Stimulated activated CD4-positive, alpha-beta T cell treated with anti-CD3 and anti-CD28 coated beads, Interleukin-15, amount 100 ng/mL, for 48 hours (primary cell): ENCODE results near the gene BMP5.
"Not testable (repeated sequence)": the region's sequence is repeated elsewhere in the genome, so short reads cannot be mapped to it uniquely, and the experiment has no call there.

Experiments used
- DNase-seq, 2 donors: peaks; one replicate each; pipeline ENCODE4 v3.0.0-alpha.2; 2020; ENCODE audit warnings: low read depth in 2 of 2

BMP5 gene

GRCh38 chr6:55875400-55875799 is at the start of gene BMP5:
BMP5 (minus strand) TSS chr6:55875590; CDS start chr6:55874865, 725 bp downstream.
- DNase-seq: no peak

DNA sequence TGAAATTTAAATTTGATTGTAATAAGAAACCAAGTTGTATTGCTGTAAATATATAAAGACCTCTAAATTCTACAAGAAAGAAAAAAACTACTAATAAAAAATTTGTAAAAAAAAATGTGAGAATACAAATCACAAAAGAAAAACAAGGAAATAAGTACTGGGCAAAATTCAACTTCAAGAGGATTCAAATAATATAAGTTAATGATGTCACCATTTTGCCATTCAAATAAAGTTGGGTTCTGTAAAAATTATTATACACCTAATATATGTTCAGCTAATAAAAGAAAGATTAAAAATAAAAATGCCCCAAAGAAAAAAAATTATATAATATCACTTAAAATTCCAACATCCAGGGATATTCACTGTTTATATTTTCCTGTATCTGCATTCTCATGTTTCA is 47.0 kb upstream of the BMP5 start:
- no peak for DNase-seq

DNA sequence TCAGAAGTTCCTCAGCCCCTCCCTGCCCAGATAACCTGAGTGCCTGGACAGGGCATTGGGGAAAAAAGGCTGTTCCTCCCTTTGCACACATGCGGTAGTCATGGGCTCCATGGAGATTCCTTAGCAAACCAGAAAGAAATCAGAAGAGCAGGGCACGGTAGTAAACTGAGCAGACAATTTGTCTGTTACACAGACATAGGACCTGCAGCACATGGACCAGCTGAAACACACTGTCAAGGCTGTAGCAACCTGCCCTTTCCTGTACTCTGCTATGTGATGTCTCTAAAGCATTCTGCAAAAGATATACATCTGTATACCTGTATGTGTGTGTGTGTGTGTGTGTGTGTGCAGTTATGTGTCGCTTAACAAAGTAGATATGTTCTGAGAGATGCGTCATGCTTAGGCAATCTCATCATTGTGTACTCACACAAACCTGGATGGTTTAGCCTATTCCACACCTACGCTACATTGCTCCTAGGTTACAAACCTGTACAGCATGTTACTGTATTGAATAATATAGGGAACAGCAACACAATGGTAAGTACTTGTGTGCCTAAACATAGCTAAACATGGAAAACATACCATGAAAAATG is 44.4 kb upstream of the BMP5 start:
- no peak for DNase-seq

DNA sequence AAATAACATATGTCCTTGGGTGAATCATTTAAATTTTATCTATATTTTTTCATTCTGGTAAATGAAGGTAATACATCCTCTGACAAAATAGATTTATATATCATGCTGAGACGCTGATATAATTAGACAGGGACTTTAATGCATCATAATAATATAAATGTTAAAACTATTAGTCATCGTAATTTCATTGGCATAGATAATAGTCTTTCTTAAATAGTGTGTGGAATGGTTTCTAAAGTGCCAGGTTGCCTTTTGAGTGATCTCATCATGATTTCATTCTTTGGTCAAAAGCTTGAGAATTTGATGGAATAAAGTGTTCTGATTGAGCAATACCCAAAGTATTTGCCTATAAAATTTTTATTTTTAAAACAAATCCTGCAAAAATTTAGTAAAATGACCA is 43.2 kb upstream of the BMP5 start:
- no peak for DNase-seq

DNA sequence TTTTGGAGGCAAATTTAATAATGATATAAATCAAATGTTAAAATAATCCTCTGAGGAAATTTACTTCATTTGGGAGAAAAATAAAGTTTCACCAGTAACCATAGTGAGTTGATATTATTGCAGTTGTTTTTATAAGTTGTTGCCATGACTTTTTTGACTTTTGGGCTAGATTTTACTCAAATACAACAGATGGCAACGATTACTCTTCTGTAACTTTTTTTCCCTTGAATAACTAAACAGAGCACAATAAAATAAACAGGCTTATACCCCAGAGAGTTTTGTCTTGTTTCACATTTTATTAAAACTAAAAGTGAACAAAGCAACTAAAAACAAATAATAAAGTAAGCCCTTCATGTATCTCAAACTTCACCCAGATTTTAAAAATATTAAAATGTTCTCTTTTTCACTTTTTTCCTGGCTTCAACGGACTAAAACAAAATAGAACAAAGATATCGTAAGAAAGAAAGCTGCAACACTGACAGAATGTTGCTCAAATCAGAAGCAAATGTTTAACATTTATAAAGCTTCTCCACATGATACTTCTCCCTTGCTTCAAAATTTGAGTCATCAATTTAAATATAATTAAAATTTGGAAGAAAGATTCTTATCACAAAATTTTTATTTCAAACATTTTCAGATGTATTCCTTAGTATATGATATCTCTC is 42.5 kb upstream of the BMP5 start:
- DNase-seq: no peak

- no peak for DNase-seq
These were observed 40.8 kb upstream of the BMP5 start for GRCh38 chr6:55916188-55916587.

DNA sequence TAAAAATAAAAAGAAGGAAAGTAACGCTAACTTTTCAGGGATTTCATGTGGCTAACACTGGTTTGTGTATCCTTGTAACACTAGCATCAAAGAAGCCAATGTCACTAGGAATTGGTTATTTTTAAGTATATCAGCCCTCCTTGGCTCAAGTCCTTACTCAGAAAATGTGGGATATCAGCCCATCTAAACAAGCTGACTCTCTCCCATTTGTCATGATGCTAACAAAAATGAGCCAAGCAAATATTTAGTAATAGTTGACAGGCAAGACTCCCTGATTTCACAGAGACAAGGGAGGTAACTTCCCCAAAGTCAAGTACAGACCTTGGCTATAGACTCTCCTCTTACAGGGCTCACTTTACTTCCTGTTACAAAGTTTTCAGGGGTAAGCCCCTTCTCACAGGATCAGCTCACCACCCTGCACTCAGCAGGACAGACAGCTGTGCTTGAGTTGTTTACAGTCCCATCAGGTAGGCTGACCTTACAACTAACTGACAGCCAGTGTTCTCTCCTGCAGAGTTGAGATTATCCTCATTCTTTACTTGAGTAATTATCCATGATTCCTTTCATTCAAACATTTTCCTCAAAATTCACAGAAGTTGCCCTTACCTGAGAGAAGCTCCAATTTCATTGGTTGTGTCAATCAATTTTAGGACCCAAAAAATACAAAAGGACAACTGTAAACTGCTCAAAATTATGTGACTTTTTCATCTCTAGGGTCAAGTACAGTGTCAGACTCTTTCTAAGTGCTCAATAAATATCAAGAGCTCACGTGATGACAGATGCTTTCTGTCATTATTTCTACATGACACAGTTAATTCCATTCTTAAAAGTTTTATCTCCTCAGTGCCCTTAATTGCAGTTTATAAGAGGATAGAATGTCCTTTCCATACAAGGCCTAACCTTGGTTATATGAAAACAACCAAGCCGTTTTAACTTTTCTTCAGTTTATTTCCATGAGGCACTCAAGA is 38.1 kb upstream of the BMP5 start:
- no peak for DNase-seq

- DNase-seq: not testable (repeated sequence)
These were observed 35.1 kb upstream of the BMP5 start for GRCh38 chr6:55910466-55910865.

- DNase-seq: not testable (repeated sequence)
These were observed 34.5 kb upstream of the BMP5 start for GRCh38 chr6:55909911-55910310.

DNA sequence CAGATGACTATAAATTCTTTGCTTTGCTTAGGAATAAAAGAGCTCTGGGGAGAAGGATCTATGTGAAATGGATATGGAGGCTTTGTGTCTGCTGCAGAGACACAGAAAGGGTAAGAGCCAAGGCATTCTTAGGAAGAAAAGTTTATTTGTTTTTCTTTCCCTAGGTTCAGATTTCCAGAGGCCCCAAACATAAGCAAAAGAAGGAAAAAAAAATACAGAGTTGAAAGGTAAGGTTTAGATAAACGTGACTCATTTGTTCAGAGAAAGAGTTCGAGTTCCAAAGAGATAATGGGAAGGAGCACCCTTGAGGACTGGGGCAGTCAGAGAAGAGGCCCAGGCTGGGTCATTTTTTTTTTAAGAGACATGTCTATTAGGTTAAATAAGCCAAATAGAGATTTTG is 27.4 kb upstream of the BMP5 start:
- DNase-seq: no peak

DNA sequence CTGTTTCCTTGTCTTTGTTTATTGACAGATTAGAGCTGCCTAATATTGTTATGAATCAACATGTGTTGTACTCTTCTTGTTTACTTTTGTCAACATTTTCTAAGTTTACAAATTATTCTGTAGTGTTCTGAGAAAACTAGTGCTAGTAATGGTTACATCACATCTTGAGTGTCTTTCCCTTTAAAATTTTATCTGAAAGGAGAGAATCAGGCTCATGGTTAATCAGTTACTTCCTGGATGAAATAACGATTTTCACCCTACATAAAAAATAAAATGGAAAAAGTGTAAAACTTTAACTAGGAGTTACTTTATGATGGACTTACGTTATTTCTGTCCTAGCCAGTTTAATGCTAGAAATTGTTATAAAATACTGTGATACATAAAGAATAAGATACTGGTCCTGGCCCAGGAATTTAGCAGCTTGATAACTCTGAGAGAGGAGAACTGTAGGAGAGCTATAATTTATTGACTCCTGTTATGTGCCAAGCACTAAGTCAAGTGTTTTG is 26.4 kb upstream of the BMP5 start:
- no peak for DNase-seq

- no peak for DNase-seq
These were observed 23.0 kb upstream of the BMP5 start for GRCh38 chr6:55898342-55898741.

DNA sequence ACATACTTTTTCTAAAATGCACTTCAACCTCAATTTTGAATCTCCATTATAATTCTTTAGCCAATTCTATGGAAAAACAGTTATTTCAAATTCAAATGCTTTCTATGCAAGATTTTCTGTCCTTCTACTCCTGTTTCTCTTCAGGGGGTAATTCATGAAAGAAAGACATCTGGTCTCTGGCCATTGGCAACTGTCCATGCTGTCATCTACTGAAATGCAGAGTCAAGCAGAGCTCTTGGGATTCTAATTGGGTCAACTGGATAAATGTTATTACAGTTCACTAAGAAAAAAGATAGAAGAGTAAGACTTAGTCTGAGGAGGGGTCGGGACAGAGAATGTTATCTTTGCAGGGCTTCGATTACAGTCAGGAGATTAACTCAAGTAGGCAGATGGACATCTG is 22.0 kb upstream of the BMP5 start:
- no peak for DNase-seq

- DNase-seq: no peak
These were observed 20.8 kb upstream of the BMP5 start for GRCh38 chr6:55895972-55896730.

DNA sequence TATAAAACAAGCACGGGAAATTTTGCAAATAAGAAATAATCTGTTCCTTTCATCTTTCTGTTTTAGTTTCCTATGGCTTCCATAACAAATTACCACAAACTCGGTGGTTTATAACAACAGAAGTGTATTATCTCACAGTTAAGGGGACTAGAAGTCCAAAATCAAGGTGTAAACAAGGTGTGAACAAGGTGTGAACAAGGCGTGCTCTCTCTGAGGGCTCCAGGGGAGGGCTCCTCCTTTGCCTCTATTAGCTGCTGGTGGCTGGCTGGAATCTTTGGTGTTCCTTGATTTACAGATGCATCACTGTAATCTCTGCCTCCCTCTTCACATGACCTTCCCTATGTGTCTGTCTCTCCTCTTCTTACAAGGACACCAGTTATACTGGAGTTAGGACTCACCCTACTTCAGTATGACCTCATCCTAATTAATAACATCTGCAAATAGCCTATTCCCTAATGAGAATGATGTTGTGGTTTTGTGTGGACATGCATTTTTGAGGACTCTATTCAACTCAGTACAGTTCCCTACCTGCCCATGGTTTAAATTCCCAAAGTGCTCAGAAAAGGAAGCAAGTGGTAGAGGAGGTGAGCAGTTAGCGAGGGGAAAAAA is 17.5 kb upstream of the BMP5 start:
- DNase-seq: no peak

DNA sequence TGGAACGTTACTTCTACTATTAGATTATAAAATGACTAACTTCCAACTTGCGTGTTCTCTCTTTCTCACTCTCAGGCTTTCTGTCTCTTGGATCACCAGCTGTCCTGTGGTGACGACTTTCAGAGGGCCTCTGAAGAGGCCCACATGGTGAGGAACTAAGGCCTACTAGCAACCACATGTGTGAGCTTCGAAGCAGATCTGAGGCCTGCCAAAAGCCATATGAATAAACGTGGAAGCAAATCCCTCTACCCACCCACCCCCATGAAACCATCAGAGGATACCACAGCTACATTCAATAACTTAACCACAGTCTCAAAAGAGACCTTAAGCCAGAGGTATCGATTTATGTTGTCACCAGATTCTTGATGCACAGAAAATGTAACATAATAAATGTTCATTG is 13.5 kb upstream of the BMP5 start:
- no peak for DNase-seq

- DNase-seq: no peak
These were observed 10.9 kb upstream of the BMP5 start for GRCh38 chr6:55886185-55886836.

- DNase-seq: no peak
These were observed 7.6 kb upstream of the BMP5 start for GRCh38 chr6:55882718-55883569.

DNA sequence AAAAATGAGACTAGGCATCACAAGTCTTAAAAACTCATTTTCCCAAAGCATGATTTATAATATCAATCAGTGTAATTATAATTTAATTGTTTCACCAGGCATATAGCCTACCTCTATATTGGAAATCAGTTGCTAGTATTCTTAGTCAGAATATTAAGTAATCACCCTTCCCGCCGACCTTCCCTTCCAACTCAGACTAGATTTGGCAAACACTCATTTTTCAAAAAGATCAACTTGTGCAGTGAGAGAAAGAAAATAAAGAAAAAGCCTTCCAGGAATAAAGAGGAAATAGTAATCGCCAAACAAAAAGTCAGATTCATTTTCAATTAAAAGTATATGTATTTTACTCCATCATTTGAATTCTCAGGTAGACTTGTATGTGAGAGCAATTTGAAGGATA is 1.9 kb upstream of the BMP5 start:
- no peak for DNase-seq

GRCh38 chr6:55874316-55874715 is 1.1 kb downstream of the BMP5 start:
- no peak for DNase-seq
